HepG2 (cell line): Measurements from ENCODE around the gene PCGF6. TPM values are rescaled to one million over a fixed set of nuclear protein-coding genes. Genes with fewer than 3 reads are reported as not detected.
A peak's percentile ranks its signal among the peaks of the same experiment; 100 is the strongest.

Source experiments
- BRD4 ChIP-seq: sonication (generic); formaldehyde crosslinking; IDR thresholded peaks from 2 replicates; pipeline ENCODE4 v1.4.0; 2020; ENCODE audit warnings: missing genetic modification reagents
- DMAP1 ChIP-seq: IDR thresholded peaks from 2 replicates; pipeline ENCODE4 v1.6.1; 2016
- PCBP2 ChIP-seq: fragments of 200-400 bp; formaldehyde crosslinking; optimal IDR thresholded peaks from 2 replicates; pipeline ENCODE3; 2018; ENCODE audit warnings: low read length, low read depth; ENCODE audit not compliant: poor library complexity, severe bottlenecking
- PHF20 ChIP-seq: sonication (generic); formaldehyde crosslinking; IDR thresholded peaks from 2 replicates; pipeline ENCODE4 v1.5.0; 2020; ENCODE audit warnings: mild to moderate bottlenecking, missing genetic modification reagents
- RORA ChIP-seq: sonication (generic); formaldehyde crosslinking; IDR thresholded peaks from 2 replicates; pipeline ENCODE4 v1.5.0; 2020; ENCODE audit warnings: mild to moderate bottlenecking, missing genetic modification reagents, moderate library complexity
- ZNF282 ChIP-seq: fragments of 450-650 bp; IDR thresholded peaks from 2 replicates; pipeline ENCODE4 v1.6.1; 2018; ENCODE audit not compliant: partially characterized antibody
- ZNF350 ChIP-seq: sonication (generic); formaldehyde crosslinking; IDR thresholded peaks from 2 replicates; pipeline ENCODE4 v1.4.0; 2020; ENCODE audit warnings: mild to moderate bottlenecking, low read depth, missing genetic modification reagents, borderline replicate concordance
- ZNF567 ChIP-seq: sonication (generic); formaldehyde crosslinking; IDR thresholded peaks from 2 replicates; pipeline ENCODE4 v1.8.1; 2023; ENCODE audit warnings: mild to moderate bottlenecking, missing genetic modification reagents, borderline replicate concordance
- ZNF616 ChIP-seq: sonication (generic); formaldehyde crosslinking; IDR thresholded peaks from 2 replicates; pipeline ENCODE4 v1.5.0; 2020; ENCODE audit warnings: low read depth, mild to moderate bottlenecking, missing genetic modification reagents
- polyA plus RNA-seq, 8 experiments: library from polyadenylated mRNA; depleted of rRNA in 3 of 8; stranded (reverse) in 7 of 8; unstranded in 1 of 8; fragments of >200 nt; fragmentation: Illumina TruSeq in 4 of 8; extraction: Trizol in 4 of 8; gene quantifications; 2 replicates each; pipeline versions ENCODE4 v1.2.1 to v1.2.3, GENCODE V29; 2011 to 2016; ENCODE audit warnings: low read depth in 4 of 8, missing spikeins in 1 of 8, mixed read lengths in 1 of 8; ENCODE audit not compliant: insufficient read depth in 1 of 8
- total RNA-seq, 5 experiments: library from RNA; depleted of rRNA; stranded (reverse); fragments of >200 nt; fragmentation: Illumina TruSeq; extraction: Trizol; gene quantifications; 2 replicates each; pipeline ENCODE4 v1.2.3, GENCODE V29; 2016; ENCODE audit warnings: low read depth in 1 of 5
- TF ChIP-seq, protein P1 (sequence below): sonication (generic); formaldehyde crosslinking; IDR thresholded peaks from 2 replicates; pipeline ENCODE4 v1.4.0; 2020; ENCODE audit warnings: missing genetic modification reagents
- TF ChIP-seq, protein P2 (sequence below): sonication (generic); formaldehyde crosslinking; IDR thresholded peaks from 2 replicates; pipeline ENCODE4 v1.5.0; 2020; ENCODE audit warnings: mild to moderate bottlenecking, low read depth, missing genetic modification reagents, borderline replicate concordance
- TF ChIP-seq, protein P3 (sequence below): sonication (generic); formaldehyde crosslinking; IDR thresholded peaks from 2 replicates; pipeline ENCODE4 v1.5.1; 2020; ENCODE audit warnings: mild to moderate bottlenecking, missing genetic modification reagents, moderate library complexity
- TF ChIP-seq, protein P4 (sequence below): sonication (generic); formaldehyde crosslinking; IDR thresholded peaks from 2 replicates; pipeline ENCODE4 v1.4.0; 2020; ENCODE audit warnings: missing genetic modification reagents
- TF ChIP-seq, protein P5 (sequence below): IDR thresholded peaks from 2 replicates; pipeline ENCODE4 v1.4.0; 2020; ENCODE audit warnings: mild to moderate bottlenecking, missing genetic modification reagents

The PCGF6 gene
- total and polyA plus RNA-seq, 2 of the 13 experiments (the other 11 are each of a cell fraction or from before 2014, with no cell fraction given), result 5.2 to 19.4 TPM

DNA sequence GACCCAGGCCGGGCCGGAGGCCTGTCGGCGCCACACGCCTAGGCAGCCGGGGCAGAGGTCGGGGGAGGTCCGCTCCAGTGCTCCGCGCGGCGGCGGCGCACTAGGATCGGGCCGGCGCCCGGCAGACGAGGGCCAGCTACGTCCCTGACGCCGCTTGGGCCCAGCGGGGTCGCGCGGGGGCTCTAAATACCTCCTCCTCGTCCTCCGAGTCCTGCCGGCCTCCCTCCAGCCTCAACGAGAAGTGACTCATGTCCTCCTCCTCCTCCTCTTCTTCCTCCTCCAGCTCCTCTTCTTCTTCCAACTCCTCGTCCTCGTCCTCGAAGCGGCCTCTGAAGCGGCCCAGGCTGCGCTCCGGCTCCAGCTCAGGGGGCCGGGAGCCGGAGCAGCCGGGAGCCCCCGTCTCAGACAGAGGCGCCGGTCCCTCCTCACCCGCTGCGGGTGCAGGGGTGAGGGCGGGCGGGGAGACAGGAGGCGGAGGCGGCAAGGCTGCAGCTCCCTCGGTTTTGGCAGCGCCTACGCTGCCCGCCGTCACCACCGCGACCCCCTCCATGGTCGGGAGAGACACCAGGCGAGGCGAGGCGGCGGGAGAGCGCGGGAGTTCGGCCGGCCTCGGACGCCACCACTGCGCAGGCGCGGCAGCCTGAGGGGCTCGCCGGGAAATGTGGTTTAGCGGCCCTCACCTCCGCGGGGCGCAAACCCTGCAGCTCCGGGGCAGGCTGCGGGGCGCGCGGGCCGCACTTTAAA, at the start of gene PCGF6 (continued):
- TF ChIP-seq, protein P1, sequence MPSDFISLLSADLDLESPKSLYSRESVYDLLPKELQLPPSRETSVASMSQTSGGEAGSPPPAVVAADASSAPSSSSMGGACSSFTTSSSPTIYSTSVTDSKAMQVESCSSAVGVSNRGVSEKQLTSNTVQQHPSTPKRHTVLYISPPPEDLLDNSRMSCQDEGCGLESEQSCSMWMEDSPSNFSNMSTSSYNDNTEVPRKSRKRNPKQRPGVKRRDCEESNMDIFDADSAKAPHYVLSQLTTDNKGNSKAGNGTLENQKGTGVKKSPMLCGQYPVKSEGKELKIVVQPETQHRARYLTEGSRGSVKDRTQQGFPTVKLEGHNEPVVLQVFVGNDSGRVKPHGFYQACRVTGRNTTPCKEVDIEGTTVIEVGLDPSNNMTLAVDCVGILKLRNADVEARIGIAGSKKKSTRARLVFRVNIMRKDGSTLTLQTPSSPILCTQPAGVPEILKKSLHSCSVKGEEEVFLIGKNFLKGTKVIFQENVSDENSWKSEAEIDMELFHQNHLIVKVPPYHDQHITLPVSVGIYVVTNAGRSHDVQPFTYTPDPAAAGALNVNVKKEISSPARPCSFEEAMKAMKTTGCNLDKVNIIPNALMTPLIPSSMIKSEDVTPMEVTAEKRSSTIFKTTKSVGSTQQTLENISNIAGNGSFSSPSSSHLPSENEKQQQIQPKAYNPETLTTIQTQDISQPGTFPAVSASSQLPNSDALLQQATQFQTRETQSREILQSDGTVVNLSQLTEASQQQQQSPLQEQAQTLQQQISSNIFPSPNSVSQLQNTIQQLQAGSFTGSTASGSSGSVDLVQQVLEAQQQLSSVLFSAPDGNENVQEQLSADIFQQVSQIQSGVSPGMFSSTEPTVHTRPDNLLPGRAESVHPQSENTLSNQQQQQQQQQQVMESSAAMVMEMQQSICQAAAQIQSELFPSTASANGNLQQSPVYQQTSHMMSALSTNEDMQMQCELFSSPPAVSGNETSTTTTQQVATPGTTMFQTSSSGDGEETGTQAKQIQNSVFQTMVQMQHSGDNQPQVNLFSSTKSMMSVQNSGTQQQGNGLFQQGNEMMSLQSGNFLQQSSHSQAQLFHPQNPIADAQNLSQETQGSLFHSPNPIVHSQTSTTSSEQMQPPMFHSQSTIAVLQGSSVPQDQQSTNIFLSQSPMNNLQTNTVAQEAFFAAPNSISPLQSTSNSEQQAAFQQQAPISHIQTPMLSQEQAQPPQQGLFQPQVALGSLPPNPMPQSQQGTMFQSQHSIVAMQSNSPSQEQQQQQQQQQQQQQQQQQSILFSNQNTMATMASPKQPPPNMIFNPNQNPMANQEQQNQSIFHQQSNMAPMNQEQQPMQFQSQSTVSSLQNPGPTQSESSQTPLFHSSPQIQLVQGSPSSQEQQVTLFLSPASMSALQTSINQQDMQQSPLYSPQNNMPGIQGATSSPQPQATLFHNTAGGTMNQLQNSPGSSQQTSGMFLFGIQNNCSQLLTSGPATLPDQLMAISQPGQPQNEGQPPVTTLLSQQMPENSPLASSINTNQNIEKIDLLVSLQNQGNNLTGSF (CRISPR knock-in tag), result peak; percentile 77; the same call in 1 of the 2 replicates
- TF ChIP-seq, protein P2, sequence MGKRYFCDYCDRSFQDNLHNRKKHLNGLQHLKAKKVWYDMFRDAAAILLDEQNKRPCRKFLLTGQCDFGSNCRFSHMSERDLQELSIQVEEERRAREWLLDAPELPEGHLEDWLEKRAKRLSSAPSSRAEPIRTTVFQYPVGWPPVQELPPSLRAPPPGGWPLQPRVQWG, result no peak
- TF ChIP-seq ZNF350 (CRISPR knock-in tag) (peak; percentile 57; the same call in 1 of the 2 replicates), PHF20 (peak; percentile 44; the same call in 1 of the 2 replicates), RORA (CRISPR knock-in tag) (no peak), ZNF282 (no peak), DMAP1 (0 out of 2 replicates have a peak, but pooled peaks have one; percentile 30), BRD4 (CRISPR knock-in tag) (0 out of 2 replicates have a peak, but pooled peaks have one; percentile 20), ZNF567 (CRISPR knock-in tag) (0 out of 2 replicates have a peak, but pooled peaks have one; percentile 50), PCBP2 (no peak), ZNF616 (CRISPR knock-in tag) (0 out of 2 replicates have a peak, but pooled peaks have one; percentile 84)
- TF ChIP-seq, protein P3, sequence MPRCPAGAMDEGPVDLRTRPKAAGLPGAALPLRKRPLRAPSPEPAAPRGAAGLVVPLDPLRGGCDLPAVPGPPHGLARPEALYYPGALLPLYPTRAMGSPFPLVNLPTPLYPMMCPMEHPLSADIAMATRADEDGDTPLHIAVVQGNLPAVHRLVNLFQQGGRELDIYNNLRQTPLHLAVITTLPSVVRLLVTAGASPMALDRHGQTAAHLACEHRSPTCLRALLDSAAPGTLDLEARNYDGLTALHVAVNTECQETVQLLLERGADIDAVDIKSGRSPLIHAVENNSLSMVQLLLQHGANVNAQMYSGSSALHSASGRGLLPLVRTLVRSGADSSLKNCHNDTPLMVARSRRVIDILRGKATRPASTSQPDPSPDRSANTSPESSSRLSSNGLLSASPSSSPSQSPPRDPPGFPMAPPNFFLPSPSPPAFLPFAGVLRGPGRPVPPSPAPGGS, result no peak; the same call in 1 of the 2 replicates
- TF ChIP-seq, protein P4, sequence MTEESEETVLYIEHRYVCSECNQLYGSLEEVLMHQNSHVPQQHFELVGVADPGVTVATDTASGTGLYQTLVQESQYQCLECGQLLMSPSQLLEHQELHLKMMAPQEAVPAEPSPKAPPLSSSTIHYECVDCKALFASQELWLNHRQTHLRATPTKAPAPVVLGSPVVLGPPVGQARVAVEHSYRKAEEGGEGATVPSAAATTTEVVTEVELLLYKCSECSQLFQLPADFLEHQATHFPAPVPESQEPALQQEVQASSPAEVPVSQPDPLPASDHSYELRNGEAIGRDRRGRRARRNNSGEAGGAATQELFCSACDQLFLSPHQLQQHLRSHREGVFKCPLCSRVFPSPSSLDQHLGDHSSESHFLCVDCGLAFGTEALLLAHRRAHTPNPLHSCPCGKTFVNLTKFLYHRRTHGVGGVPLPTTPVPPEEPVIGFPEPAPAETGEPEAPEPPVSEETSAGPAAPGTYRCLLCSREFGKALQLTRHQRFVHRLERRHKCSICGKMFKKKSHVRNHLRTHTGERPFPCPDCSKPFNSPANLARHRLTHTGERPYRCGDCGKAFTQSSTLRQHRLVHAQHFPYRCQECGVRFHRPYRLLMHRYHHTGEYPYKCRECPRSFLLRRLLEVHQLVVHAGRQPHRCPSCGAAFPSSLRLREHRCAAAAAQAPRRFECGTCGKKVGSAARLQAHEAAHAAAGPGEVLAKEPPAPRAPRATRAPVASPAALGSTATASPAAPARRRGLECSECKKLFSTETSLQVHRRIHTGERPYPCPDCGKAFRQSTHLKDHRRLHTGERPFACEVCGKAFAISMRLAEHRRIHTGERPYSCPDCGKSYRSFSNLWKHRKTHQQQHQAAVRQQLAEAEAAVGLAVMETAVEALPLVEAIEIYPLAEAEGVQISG (CRISPR knock-in tag), result peak; percentile 73
- TF ChIP-seq, protein P5, sequence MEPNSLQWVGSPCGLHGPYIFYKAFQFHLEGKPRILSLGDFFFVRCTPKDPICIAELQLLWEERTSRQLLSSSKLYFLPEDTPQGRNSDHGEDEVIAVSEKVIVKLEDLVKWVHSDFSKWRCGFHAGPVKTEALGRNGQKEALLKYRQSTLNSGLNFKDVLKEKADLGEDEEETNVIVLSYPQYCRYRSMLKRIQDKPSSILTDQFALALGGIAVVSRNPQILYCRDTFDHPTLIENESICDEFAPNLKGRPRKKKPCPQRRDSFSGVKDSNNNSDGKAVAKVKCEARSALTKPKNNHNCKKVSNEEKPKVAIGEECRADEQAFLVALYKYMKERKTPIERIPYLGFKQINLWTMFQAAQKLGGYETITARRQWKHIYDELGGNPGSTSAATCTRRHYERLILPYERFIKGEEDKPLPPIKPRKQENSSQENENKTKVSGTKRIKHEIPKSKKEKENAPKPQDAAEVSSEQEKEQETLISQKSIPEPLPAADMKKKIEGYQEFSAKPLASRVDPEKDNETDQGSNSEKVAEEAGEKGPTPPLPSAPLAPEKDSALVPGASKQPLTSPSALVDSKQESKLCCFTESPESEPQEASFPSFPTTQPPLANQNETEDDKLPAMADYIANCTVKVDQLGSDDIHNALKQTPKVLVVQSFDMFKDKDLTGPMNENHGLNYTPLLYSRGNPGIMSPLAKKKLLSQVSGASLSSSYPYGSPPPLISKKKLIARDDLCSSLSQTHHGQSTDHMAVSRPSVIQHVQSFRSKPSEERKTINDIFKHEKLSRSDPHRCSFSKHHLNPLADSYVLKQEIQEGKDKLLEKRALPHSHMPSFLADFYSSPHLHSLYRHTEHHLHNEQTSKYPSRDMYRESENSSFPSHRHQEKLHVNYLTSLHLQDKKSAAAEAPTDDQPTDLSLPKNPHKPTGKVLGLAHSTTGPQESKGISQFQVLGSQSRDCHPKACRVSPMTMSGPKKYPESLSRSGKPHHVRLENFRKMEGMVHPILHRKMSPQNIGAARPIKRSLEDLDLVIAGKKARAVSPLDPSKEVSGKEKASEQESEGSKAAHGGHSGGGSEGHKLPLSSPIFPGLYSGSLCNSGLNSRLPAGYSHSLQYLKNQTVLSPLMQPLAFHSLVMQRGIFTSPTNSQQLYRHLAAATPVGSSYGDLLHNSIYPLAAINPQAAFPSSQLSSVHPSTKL (CRISPR knock-in tag), result peak; percentile 21; the same call in 1 of the 2 replicates
